ENCODE measurements around the gene EFEMP1. TPM values are rescaled to one million over a fixed set of nuclear protein-coding genes. Genes with fewer than 3 reads are reported as not detected.

Gene EFEMP1
- total RNA-seq, 6 donors from 2014 or later = 65.0 to 293 (median 213) TPM

DNA sequence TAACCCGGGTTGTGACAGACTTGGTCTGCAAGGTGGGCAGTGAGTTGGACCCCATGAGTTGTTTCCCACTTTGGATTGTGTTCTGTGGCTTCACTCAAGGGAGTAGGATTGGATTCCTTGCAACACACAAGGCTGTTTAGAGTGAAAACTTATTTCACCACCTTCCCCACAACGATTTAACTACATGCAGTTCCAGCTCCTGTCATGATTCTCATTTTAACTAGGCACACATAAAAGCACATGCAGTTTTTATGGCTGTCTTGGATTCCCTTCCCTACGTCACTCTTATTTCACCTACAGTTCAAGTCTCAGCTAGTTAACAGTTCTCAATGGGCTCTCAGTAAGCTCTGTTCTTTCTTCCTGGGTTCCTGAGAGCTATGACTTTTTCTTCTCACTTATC lies 15.9 kb downstream of the EFEMP1 start:
- TF ChIP-seq POLR2AphosphoS5 (IDR thresholded peaks at IDR 0.05) (no peak), EP300 (IDR thresholded peaks at IDR 0.05) (no peak), POLR2A (IDR thresholded peaks at IDR 0.05) (no peak)
- TF ChIP-seq, protein P1, sequence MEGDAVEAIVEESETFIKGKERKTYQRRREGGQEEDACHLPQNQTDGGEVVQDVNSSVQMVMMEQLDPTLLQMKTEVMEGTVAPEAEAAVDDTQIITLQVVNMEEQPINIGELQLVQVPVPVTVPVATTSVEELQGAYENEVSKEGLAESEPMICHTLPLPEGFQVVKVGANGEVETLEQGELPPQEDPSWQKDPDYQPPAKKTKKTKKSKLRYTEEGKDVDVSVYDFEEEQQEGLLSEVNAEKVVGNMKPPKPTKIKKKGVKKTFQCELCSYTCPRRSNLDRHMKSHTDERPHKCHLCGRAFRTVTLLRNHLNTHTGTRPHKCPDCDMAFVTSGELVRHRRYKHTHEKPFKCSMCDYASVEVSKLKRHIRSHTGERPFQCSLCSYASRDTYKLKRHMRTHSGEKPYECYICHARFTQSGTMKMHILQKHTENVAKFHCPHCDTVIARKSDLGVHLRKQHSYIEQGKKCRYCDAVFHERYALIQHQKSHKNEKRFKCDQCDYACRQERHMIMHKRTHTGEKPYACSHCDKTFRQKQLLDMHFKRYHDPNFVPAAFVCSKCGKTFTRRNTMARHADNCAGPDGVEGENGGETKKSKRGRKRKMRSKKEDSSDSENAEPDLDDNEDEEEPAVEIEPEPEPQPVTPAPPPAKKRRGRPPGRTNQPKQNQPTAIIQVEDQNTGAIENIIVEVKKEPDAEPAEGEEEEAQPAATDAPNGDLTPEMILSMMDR (IDR thresholded peaks at IDR 0.05) = no peak
- WGBS, 2 donors = 39 to 60% methylated on average over 3 of the region's 3 CpGs

DNA sequence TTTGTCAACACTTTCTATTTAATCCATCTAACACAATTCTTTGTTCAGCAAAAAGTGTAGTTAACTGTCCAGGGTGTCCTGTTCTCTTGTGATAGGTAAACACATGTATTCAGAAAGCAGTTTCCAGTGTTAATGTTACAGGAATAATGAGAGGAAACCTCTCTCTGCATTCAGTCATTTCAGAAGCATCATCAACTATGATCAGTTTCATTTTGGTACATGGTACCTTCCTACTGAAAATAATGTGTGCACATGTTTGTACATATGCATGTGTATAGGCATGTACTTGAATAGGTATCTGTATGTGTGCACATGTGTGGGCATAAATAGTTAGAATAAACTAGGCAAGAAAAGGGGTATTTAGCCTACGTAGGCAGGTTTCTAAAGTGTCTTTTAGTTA lies 16.6 kb downstream of the EFEMP1 start:
- DNase-seq = no peak
- ATAC-seq (ENCODE audit: low FRiP score in 2 of 2) = no peak
- Histone ChIP-seq H3K27me3 (no peaks in the 10 kb centered on the region), H3K4me3 (no peak overlapping the region), H3K4me1 (no peaks in the 10 kb centered on the region), H3K27ac (no peak overlapping the region), H3K36me3 (no peaks in the 10 kb centered on the region), H3K9me3 (no peaks in the 10 kb centered on the region)
- 82 to 84% methylated on average over 1 of the region's 1 CpG for WGBS, 2 donors
- no peak for TF ChIP-seq EP300 (IDR thresholded peaks at IDR 0.05)
- TF ChIP-seq POLR2AphosphoS5 (IDR thresholded peaks at IDR 0.05) = no peak
- TF ChIP-seq POLR2A (IDR thresholded peaks at IDR 0.05) = no peak
- TF ChIP-seq, protein P1 (IDR thresholded peaks at IDR 0.05) = no peak

More for the DNA sequence above, 15.9 kb downstream of the EFEMP1 start:
- Histone ChIP-seq H3K27ac (no peak overlapping the region), H3K9me3 (no peaks in the 10 kb centered on the region), H3K36me3 (no peaks in the 10 kb centered on the region), H3K4me3 (no peak overlapping the region), H3K27me3 (no peaks in the 10 kb centered on the region), H3K4me1 (no peaks in the 10 kb centered on the region)
- DNase-seq = no peak
- ATAC-seq (ENCODE audit: low FRiP score in 2 of 2) = no peak

DNA sequence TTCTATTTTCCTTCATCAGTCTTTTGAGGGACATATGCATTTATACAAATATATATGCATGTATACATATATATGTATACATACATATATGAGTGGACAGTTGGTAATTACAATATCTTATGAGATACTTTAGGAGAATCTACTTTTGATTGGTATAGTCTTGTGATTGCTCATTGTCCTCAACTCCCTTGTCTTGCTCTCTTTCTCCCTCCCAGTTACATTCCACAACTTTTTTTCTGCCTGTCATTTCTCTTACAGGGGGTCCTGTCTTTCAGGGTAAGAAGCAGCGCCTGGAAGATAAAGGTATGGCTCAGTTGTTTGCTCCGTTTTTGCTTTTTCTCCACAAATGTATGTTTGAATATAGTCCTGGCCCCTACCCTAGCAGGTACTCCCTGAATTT lies 19.9 kb downstream of the EFEMP1 start:
- H3K36me3 ChIP-seq = no peaks in the 10 kb centered on the region
- 94 to 100% methylated on average over 2 of the region's 2 CpGs for WGBS, 2 donors
- TF ChIP-seq EP300 (IDR thresholded peaks at IDR 0.05) (no peak), POLR2AphosphoS5 (IDR thresholded peaks at IDR 0.05) (no peak), POLR2A (IDR thresholded peaks at IDR 0.05) (no peak)
- TF ChIP-seq, protein P1 (IDR thresholded peaks at IDR 0.05) = no peak

DNA sequence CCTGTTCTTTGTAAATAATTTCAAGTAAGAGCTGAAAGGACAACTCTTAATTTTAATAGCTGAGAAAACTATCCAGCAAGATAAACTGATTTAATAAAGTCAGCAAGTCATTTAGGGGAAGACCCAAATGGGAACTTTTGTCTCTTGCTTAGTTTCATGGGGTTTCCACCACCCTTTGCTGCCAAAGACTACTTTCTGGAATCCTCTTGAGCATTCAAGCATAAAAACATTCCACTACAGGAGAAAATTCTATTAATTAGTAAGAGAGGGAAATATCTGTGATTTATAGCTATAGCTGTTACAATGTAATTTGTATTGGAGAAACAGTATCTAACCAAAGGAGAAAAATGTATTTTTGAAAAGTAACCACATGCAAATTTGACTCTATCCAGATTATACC lies 20.6 kb downstream of the EFEMP1 start:
- DNase-seq (no peak), ATAC-seq (ENCODE audit: low FRiP score in 2 of 2) (no peak)
- no peaks in the 10 kb centered on the region for H3K27me3 ChIP-seq
- no peaks in the 10 kb centered on the region for H3K36me3 ChIP-seq
- H3K4me1 ChIP-seq = no peaks in the 10 kb centered on the region
- H3K9me3 ChIP-seq = no peaks in the 10 kb centered on the region
- H3K4me3 ChIP-seq = no peak overlapping the region
- TF ChIP-seq POLR2A (IDR thresholded peaks at IDR 0.05) (no peak), POLR2AphosphoS5 (IDR thresholded peaks at IDR 0.05) (no peak), EP300 (IDR thresholded peaks at IDR 0.05) (no peak)
- TF ChIP-seq, protein P1 (IDR thresholded peaks at IDR 0.05) = no peak
- no peak overlapping the region for H3K27ac ChIP-seq

More for the DNA sequence above, 19.9 kb downstream of the EFEMP1 start:
- ATAC-seq (ENCODE audit: low FRiP score in 2 of 2) (no peak), DNase-seq (no peak)
- no peak overlapping the region for H3K4me3 ChIP-seq
- no peaks in the 10 kb centered on the region for H3K27me3 ChIP-seq
- H3K9me3 ChIP-seq = no peaks in the 10 kb centered on the region
- no peak overlapping the region for H3K27ac ChIP-seq
- no peaks in the 10 kb centered on the region for H3K4me1 ChIP-seq

DNA sequence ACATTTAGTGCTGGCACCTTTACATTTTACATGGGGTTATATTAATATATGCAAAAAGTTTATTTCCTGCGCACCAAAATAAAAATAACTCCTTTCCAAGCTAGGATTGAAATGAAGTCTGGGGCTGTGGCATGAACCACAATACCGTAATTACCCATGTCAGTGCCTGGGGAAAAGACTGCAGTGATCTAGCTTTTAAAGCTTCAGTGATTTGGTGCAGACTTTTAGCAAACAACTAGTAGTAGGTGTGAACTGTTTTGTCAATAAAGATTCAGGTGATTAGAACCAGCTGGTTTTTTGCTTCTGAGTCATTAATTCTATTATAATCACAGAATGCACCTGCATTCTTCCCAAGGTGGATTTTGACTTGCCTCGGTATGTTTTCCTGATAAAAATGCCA lies 21.2 kb downstream of the EFEMP1 start:
- Histone ChIP-seq H3K4me1 (no peaks in the 10 kb centered on the region), H3K4me3 (no peak overlapping the region), H3K27ac (no peak overlapping the region), H3K36me3 (no peaks in the 10 kb centered on the region), H3K27me3 (no peaks in the 10 kb centered on the region), H3K9me3 (no peaks in the 10 kb centered on the region)
- WGBS, 2 donors = 71 to 90% methylated on average over 3 of the region's 3 CpGs
- TF ChIP-seq, protein P1 (IDR thresholded peaks at IDR 0.05) = no peak
- TF ChIP-seq EP300 (IDR thresholded peaks at IDR 0.05) = no peak
- no peak for DNase-seq
- ATAC-seq (ENCODE audit: low FRiP score in 2 of 2) = no peak

Data from upper lobe of left lung (tissue), 6 donors.